Measurements from ENCODE around the gene ESR1. TPM values are rescaled to one million over a fixed set of nuclear protein-coding genes. Genes with fewer than 3 reads are reported as not detected.

Gene ESR1
- total RNA-seq, 1 donor from 2014 or later = not detected

- Mint-ChIP-seq H3K27me3 (ENCODE audit: low read depth) (peaks cover 2% of the 10 kb centered on the region), H3K36me3 (no peaks in the 10 kb centered on the region), H3K4me3 (no peak overlapping the region), H3K27ac (no peak overlapping the region), H3K9me3 (peaks cover 13% of the 10 kb centered on the region), H3K4me1 (no peaks in the 10 kb centered on the region)
- DNase-seq (ENCODE audit: low spot score in 2 of 2, unreplicated experiment in 2 of 2) = no peak
- TF ChIP-seq CTCF (IDR thresholded peaks at IDR 0.05; ENCODE audit: unreplicated experiment) = no peak
Observed at GRCh38 chr6:152086223-152086873, 278.9 kb downstream of the ESR1 start.

DNA sequence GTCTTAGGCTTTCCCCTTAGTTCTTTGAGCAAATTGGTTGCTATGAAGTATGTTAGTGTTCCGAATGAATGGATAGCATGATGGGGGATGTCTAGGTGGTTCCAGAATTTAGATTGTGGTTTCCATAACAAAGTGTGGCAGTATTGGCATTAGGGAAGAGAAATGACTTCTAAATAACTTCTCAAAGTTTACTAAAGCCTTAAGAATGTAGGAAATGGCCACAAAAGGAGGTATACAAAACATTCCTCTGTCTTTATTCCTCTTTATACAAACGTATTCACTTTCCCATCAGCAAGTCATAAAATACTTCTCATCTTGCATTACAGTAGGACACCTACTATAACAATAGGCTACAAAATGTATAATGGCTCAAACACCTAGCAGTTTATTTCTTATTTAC lies 279.6 kb downstream of the ESR1 start:
- Mint-ChIP-seq H3K27ac (no peak overlapping the region), H3K4me1 (no peaks in the 10 kb centered on the region), H3K27me3 (ENCODE audit: low read depth) (peaks cover 2% of the 10 kb centered on the region), H3K9me3 (peaks cover 13% of the 10 kb centered on the region), H3K4me3 (no peak overlapping the region), H3K36me3 (no peaks in the 10 kb centered on the region)
- no peak for DNase-seq (ENCODE audit: low spot score in 2 of 2, unreplicated experiment in 2 of 2)
- TF ChIP-seq CTCF (IDR thresholded peaks at IDR 0.05; ENCODE audit: unreplicated experiment) = no peak

DNA sequence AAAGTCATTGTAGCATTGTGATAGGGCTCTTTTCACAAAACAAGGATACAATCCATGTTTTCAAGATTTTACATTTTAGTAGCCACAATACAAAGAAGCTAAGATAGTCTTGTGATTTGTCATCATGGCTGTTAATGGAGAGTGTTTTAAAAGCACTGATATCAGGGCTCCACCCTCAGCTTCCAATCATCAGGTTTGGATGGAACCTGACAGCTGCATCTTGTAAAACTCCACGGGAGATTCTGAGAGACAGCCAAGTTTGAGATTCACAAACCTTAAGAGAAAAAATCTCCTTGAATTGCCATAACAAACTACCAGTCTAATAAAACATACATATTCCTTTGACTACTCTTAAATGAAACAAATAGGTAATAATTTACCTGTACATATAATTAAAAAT lies 280.2 kb downstream of the ESR1 start:
- no peak overlapping the region for H3K27ac Mint-ChIP-seq
- H3K36me3 Mint-ChIP-seq = no peaks in the 10 kb centered on the region
- H3K4me1 Mint-ChIP-seq = no peaks in the 10 kb centered on the region
- no peak overlapping the region for H3K4me3 Mint-ChIP-seq
- H3K27me3 Mint-ChIP-seq (ENCODE audit: low read depth) = peaks cover 2% of the 10 kb centered on the region
- no peak for DNase-seq (ENCODE audit: low spot score in 2 of 2, unreplicated experiment in 2 of 2)
- peaks cover 8% of the 10 kb centered on the region for H3K9me3 Mint-ChIP-seq
- no peak for TF ChIP-seq CTCF (IDR thresholded peaks at IDR 0.05; ENCODE audit: unreplicated experiment)

- DNase-seq (ENCODE audit: low spot score in 2 of 2, unreplicated experiment in 2 of 2) = no peak
- TF ChIP-seq CTCF (IDR thresholded peaks at IDR 0.05; ENCODE audit: unreplicated experiment) = no peak
- Mint-ChIP-seq H3K27me3 (ENCODE audit: low read depth) (peaks cover 2% of the 10 kb centered on the region), H3K9me3 (no peaks in the 10 kb centered on the region), H3K36me3 (no peaks in the 10 kb centered on the region), H3K4me3 (no peak overlapping the region), H3K27ac (no peak overlapping the region), H3K4me1 (no peaks in the 10 kb centered on the region)
Observed at GRCh38 chr6:152089992-152090391, 282.5 kb downstream of the ESR1 start.

DNA sequence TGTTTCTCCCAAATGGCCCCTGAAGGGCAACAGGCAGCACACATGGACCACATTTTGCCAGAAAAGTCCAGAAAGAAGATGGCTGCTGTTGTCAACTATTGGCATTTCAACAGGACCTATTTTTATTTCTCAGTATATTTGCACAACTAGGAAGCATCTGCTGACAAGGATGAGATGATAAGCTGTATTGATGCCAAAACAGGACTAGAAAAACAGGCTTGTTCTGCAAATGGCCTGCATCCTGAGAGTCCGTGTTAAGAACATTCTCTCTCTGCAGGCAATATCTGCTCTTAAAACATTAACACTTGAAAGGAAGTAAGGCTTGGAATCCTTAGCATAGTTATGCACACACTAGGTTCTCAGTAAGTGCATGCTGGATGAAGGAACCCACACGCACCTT lies 283.7 kb downstream of the ESR1 start:
- H3K4me1 Mint-ChIP-seq = no peaks in the 10 kb centered on the region
- no peaks in the 10 kb centered on the region for H3K9me3 Mint-ChIP-seq
- no peaks in the 10 kb centered on the region for H3K36me3 Mint-ChIP-seq
- H3K4me3 Mint-ChIP-seq = no peak overlapping the region
- no peak overlapping the region for H3K27ac Mint-ChIP-seq
- TF ChIP-seq CTCF (IDR thresholded peaks at IDR 0.05; ENCODE audit: unreplicated experiment) = no peak
- no peak for DNase-seq (ENCODE audit: low spot score in 2 of 2, unreplicated experiment in 2 of 2)
- peaks cover 2% of the 10 kb centered on the region for H3K27me3 Mint-ChIP-seq (ENCODE audit: low read depth)
